GM18873 (cell line): ENCODE measurements around the gene RAB31.

Experiments used
- ATAC-seq: cut with Tn5 transposase; IDR thresholded peaks from one replicate; pipeline ENCODE4 v1.9.1; 2021; ENCODE audit warnings: mild to moderate bottlenecking, moderate library complexity, moderate number of reproducible peaks; ENCODE audit not compliant: unreplicated experiment, low FRiP score

The RAB31 gene

DNA sequence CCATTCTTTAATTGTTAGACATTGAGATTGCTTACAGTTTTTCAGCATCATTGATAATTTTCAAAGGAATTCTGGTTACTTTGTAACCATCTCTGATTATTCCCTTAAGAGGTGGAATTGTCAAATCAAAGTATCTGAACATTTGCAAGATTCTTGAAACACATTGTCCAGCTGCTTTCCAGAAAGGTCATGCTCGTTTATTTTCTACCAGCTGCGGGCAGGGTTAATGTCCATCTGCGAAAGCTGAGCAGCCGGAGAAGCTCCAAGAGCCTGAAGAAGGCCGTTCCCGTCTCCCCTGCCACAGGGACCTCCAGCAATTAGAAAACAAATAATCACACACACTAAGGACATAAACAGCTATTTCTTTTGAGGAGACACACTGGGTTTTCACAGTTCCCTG lies 101.6 kb downstream of the RAB31 start:
- ATAC-seq, result no peak

DNA sequence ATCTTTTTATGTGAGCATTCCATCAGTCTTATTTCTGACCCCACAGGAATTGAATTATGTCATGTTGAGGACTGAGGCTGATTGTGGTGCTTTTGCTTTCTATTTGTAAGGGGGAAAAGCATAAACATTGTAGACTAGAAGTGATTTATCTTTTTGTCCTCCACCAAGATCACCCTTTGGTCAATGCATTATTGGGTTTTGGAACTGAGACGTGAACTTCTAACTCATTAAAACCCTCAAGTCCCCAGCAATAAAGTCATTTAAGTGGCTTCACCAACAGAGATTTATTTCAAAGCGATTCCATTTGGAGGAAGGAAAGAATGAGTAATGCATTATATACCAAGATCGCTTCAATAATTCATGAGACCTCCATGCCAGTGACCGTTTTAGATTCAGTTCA lies 102.2 kb downstream of the RAB31 start:
- no peak for ATAC-seq

DNA sequence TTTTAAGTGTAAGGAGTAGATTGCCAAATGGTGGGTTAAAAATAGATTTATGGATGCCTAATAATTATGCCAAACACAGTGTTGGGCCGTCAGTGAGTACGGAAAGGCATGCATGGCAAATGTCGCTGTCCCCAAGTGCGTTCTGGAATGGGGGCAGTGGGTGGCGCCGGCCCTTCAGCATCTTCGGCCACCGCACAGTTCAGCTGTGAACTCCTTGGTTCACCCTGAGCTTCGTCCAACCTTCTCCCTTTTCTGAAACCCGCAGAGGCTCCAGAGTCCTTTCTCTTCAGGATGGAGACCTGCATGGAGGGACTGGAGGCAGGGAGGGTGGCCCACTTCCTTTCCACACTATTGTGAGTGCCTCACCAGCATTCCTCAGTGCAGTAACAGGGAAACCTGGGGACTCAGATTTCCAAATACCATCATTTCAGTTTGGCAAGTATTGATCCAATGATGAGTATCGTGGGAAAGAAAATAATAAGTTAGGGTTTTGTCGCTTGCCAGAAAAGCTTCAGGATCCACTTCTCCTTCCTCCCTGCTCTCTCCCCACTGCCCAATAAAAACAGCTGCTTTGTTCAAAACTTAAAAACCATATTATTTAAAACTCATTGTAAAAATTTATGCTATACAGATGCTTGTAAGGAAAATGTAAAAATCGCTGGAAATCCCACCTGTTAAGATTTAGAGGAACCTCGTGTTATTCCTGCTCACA lies 103.0 kb downstream of the RAB31 start:
- no peak for ATAC-seq

DNA sequence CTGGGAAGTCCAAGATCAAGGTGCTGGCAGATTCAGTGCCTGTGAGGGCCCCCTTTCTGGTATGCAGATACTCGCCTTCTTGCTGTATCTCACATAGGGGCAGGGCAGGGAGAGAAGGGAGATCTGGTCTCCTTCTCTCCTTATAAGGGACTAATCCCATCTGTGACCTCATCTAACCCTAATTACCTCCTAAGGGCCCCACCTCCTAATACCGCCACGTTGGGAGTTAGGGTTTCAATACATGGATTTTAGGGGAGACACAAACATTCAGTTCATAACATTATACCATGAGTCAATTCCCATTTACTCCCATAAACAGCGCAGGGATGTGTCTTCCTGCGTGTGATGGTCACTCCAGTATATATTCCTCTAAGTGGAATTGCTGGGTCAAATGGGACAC lies 103.9 kb downstream of the RAB31 start:
- no peak for ATAC-seq

DNA sequence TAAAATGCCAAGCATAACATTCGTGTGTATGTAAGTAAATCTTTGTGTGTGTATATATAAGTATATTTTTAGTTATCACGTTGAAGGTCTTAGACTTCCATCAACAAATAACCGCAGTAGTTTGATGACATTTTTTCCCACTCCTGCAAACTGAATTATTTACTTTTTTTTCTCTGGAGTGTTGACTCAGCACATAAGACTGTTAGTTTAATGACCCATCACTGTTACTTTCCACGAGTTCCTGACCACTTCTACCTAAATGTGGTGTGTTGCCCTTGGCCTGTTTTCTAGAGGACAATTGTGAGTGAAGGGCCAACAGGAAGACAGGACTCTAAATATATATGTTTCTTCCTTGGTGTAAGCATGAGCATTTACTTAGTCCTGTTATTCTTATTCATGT lies 106.3 kb downstream of the RAB31 start:
- no peak for ATAC-seq

DNA sequence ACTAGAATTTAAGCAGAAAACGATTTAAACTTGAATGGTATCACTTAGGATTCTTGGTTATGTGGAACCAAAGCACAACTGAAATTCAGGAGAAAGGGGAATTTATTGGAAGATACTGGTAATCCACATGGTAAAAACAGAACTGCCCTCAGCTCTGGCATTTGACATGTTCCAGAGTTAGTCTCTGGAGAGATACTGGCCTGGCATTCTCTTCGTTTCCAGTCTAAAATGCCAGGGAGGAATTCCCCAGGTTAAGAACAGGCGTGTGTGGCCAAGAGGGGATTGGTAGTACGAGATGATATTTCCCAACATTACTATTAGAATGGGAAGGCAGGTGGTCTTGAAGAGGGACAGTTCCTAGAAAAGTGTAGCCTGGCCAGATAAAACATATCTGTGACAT lies 109.2 kb downstream of the RAB31 start:
- no peak for ATAC-seq

DNA sequence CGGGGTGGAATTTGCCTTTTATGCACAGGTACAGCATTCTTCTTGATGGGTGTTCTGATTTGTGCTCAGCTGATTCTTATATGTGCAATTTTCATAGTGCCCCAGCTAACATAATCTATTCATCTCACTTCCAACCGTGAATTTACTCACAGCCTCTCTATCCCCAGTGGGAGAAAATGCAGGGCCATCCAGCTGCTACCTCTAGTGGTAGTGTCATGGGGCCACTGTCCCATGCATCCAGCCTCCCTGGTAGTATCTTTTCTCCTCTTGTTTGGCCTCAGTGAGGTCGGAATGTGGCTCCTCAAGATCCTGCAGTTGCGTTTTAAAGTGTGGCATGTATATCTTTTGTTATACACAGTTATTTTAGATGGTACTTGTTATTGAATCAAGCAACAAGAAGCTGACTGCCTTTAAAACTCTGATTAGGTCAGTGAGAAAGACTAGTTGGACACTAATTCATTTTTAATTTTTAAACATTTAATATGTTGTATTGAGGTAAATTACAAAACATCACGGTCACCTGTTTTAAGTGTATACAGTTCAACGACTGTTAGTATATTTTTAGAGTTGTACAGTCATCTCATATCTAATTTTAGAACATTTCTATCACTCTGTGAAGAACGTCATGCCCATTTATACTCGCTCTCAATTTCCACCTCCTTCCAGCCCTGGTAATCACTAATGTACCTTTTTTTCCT lies 109.8 kb downstream of the RAB31 start:
- no peak for ATAC-seq

DNA sequence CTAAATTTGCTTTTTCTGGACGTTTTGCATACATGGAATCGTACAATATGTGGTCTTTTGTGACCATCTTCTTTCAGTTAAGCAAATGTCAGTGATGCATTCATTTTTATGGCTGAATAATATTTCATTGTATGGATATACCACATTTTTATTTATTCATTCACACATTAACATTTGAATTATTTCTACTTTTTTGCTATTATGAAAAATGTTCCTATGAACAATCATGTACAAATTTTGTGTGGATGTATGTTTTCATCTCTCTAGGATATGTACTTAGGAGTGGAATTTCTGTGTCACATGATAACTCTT lies 110.3 kb downstream of the RAB31 start:
- ATAC-seq, result no peak

DNA sequence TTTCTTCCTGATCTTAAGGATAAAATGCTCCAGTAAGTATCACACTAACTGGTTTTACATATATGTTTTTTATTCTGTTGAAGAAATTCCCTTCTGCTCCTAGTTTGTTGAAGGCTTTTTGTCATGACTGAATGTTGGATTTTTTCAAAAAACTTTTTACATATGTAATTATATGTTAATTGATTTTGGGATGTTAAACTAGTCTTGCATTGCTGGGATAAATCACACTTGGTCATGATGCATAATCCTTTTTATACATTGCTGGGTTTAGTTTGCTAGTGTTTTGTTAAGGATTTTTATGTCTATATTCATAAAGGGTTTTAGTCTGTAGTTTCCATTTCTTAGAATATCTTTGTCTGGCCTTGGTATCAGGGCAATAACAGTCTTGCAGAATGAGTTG lies 112.0 kb downstream of the RAB31 start:
- ATAC-seq, result no peak

DNA sequence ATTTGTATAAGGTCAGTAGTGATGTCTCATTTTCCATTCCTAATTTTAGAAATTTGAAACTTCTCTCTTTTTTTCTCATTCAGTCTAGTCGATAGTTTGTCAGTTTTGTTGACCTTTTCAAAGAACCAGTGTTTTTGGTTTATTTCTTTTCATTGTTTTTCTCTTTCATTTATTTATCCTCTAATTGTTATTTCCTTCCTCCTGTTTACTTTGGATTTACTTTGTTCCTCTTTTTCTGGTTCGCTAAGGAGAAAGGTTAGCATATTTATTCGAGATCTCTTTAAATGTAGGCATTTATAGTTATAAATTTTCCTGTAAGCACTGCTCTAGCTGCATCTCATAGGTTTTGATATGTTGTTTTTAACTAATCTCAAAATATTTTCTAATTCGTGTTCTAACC lies 112.6 kb downstream of the RAB31 start:
- ATAC-seq, result no peak

DNA sequence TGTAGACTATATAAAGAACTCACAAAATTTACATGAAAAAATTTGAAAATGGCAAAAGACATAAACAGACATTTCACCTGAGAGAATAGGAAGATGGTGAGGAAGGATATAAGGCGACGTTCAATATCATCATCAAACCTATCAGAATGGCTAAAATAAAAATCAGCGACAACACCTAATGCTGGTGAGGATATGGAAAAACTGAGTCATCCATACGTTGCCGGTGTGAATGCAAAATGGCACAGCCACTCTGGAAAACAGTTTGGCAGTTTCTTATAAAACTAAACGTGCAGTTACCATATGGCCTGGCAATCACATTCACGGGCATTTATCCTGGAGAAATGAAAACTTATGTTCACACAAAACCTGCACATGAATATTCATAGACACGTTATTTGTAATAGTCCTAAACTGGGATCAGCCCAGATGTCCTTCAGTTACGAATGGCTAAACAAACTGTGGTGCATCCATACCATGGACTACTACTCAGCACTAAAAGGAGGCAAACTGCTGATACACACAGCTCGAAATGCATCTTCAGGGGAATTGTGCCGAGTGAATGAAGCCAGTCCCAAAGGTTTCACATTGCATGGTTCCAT lies 114.6 kb downstream of the RAB31 start:
- ATAC-seq, result no peak

DNA sequence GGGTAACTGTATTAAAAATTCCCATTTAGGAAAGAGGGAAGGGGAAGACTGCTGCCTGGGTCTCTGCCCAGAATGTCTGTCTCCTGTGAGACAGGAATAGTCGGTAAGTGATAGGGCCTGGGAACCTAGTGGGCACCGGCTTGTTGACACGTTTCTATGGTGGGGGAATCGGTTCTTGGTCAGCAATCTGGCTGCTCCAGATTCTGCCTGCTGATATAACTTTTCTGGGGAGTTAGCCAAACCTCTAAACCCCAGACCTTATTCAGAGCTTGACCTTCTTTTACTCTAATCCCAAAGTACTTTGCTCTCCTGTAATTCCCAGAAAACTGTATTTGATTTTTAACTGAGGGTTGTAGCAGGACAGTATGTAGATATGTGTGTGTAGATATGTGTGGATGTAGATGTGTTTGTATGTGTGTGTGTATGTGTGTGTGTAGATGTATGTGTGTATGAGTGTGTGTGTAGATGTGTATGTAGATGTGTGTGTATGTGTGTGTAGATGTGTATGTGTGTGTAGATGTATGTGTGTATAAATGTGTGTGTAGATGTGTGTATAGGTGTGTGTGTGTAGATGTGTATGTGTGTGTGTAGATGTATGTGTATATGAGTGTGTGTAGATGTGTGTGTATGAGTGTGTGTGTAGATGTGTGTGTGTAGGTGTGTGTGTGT lies 115.8 kb downstream of the RAB31 start:
- no peak for ATAC-seq

DNA sequence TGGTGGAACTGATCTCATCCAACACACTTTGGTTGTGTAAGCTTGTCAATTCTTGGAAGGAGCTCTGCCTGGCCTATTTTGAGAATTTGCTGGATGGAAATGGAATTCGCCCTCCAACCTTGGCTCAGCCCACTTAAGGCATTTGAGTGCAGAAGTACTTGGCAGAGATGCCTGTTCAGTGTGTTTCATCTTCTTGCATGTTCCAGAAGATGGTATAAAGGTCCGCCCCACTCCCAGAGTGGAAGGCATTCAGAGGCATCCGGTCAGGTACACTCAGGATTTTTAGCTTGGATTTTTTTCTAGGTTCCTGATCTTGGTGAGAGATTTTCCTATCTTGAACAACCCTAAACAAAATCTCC lies 116.4 kb downstream of the RAB31 start:
- ATAC-seq, result no peak

DNA sequence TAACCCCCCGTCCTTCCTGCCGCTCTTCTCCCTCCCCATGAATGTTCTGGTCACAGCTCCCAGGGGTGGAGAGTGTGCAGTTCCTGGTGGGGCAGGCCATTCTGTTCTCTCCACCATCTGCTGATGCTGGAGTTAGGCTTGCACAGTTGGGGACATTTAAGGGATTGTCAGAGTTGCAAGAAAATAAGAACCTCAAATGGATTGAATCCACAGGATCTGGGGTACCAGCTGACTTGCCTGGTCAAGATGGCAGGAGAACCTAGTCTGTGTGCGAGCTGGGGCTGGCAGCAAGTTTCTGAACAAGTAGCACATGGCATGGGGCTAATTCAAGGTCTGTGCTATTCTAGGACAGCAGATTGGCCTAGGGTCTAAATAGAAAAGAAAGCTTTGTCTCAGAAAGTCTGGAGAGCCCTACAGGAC lies 116.9 kb downstream of the RAB31 start:
- ATAC-seq, result no peak

DNA sequence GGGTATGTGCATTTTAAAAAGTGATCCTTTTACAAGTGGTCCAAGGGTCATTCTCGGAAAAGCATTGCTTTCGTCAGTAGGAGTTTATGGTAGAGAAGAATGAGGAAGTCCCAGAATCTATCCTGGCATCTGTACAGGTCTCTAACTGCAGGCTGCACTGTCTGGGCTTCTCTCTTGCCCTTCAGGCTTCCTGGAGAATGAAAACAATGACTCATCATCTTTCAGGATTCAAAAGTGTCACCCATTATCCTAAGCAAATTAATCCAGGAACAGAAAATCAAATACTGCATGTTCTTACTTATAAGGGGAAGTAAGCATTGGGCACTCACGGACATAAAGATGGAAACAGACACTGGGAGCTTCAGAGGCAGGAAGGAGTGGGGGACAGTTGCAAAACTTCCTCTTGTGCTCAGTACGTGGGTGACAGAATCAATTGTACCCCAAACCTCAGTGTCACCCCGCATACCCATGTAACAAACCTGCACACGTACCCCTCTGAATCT lies 117.5 kb downstream of the RAB31 start:
- no peak for ATAC-seq

DNA sequence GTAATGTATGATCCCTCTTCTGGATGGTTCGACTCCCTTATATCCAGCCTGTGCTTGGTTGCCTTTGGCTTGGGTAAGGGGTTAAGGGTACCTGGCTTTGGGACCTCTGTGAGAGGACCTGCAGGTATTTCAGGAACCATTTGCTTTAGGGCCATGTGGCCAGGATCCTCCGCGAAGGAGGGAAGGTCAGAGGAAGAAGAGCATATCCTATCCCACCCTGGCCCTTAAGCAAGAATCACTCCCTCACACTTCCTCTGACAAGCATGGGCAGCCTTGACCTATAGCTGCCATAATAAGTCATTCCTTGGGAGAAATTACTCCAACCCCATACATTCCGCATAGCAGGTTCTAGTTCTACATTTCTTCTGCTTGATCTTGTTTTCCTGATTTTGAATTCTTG lies 118.6 kb downstream of the RAB31 start:
- ATAC-seq, result no peak

DNA sequence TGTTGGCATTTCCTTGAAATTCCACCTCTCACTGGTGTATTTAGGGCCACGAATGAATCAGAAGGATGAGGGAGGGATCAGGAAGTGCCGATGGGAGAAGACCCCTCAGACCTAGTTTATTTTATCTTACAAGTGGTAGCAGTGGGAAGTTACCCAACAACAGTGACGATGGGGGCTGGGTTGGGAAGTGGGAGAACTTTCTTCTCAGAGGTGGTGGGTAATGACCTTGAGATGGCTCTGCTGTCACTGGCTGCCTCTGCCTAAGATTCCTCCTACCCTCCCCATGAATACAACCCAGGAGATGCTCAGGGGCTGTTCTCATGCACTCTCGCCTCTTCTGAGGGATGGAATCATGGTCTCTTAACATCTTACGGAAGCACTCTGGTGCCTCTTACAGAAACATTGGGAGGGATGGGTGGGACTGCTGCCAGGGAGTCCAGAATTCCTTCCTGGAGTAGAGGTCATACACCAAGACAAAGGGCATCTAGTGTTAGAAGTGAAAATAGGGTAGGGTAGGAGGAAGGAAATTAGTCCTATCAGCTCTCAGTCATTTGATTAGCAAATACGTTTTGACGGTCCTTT lies 119.2 kb downstream of the RAB31 start:
- no peak for ATAC-seq

DNA sequence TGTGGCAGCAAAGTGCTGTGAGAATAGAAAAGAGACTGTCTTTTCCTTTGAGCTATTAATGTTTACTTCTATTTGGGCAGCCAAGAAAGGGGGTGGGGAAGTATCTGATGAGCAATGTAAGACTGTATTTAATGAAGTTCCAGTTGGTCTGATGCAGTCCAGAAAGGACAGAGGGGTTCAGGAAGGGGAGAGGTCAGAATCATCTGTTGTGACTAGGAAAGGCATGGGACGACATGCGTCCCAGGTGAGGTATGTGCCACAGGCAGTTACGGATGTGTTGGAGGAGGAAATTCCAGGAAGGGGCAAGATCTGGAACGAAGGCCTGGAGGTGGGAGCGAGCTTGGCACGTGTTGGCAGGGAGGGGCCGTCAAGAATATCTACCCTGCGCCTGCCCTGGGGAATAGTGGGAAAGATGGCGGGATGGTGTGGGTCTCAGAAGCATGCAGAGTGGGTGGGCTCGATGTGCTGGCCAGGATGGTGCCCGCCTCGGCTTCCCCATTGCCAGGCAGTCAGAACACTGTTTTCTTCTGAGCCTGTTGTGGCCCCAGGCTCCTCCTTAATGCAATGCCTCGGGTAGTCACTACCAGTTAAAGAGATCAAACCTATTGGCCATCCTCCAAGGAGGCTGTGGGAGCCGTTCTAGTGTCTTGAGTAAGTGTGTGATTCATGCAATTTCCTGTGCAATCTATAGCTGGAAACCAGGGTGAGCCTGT lies 119.8 kb downstream of the RAB31 start:
- no peak for ATAC-seq

DNA sequence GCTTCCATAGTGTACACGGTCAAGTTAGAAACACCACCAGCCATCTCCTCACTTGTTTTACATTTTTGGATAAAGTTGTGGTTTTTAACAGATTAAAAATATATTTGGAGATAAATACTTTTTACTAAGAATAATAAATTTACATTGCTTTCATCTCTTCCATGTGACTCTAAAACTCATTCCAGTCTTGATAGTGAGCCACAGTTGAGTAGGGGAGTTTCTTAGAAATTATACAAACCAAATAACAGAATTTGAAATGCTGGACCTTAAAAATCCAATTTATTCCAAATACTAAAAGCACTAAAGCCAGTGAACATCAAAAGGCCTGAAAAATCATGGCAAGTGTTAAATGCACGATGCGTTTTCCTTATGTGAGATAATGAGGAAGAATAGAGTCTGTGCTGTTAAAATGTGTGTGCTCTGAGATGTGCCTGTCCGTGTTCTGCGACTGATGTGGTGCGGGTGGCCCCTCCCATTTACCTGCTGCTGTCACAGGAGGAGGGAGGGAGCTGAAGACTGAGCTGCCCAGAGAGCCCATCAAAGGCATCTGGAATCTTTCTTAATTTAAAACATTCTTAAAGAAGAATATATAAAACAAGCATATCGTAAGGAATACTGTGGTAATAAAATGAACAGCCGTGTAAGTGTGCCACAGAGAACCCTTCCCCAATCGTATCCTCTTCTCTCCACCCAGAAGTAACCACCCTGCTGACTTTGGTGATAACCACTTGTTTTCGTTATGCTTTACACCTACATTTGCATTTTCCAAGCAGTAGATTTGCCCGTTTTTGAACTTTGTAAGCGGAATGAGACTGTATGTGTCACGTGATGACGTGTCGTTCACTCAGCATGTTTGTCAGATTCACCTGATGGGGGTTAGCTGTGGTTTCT lies 120.7 kb downstream of the RAB31 start:
- ATAC-seq, result no peak

DNA sequence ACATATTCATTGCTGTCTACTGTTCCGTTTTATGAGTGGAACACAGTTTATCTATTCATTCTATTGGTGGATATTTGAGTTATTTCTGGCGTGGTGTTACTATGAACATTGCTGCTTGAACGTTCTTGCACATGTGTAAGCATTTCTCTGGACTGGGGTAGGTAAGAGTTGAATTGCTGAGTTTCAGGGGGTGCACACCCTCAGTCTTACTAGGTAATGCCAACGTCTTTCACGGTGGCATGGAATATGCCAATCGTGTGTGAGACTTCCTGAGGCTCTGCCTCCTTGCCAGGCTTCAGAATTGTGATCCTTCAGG lies 121.3 kb downstream of the RAB31 start:
- no peak for ATAC-seq
